Measurements from ENCODE around the gene PPP1R1A.

PPP1R1A gene

GRCh38 chr12:54571193-54572188, 17.0 kb downstream of the PPP1R1A start:
- no peak overlapping the region for H3K4me3 ChIP-seq (ENCODE audit: low read depth, low read length)
- H3K4me1 ChIP-seq (ENCODE audit: control insufficient read depth, insufficient read depth, low read length, unreplicated experiment), result no peaks in the 10 kb centered on the region
- peaks cover 46% of the 10 kb centered on the region for H3K27me3 ChIP-seq (ENCODE audit: insufficient read depth, low read length)
- H3K36me3 ChIP-seq (ENCODE audit: insufficient read depth, low read length), result no peaks in the 10 kb centered on the region
- H3K27ac ChIP-seq (ENCODE audit: low read depth, low read length), result no peak overlapping the region
- no peak overlapping the region for H2AFZ ChIP-seq (ENCODE audit: low read length, unreplicated experiment)
- H3K79me2 ChIP-seq (ENCODE audit: control insufficient read depth, insufficient read depth, low read length, unreplicated experiment), result no peaks in the 10 kb centered on the region

- peaks cover 45% of the 10 kb centered on the region for H3K27me3 ChIP-seq (ENCODE audit: insufficient read depth, low read length)
- H3K36me3 ChIP-seq (ENCODE audit: insufficient read depth, low read length), result no peaks in the 10 kb centered on the region
- H3K27ac ChIP-seq (ENCODE audit: low read depth, low read length), result no peak overlapping the region
- no peak overlapping the region for H2AFZ ChIP-seq (ENCODE audit: low read length, unreplicated experiment)
- no peaks in the 10 kb centered on the region for H3K79me2 ChIP-seq (ENCODE audit: control insufficient read depth, insufficient read depth, low read length, unreplicated experiment)
- H3K4me3 ChIP-seq (ENCODE audit: low read depth, low read length), result no peak overlapping the region
- H3K4me1 ChIP-seq (ENCODE audit: control insufficient read depth, insufficient read depth, low read length, unreplicated experiment), result no peaks in the 10 kb centered on the region
These were observed 18.4 kb downstream of the PPP1R1A start for GRCh38 chr12:54569995-54570528.

GRCh38 chr12:54569072-54569471, 19.4 kb downstream of the PPP1R1A start:
- no peak overlapping the region for H3K4me3 ChIP-seq (ENCODE audit: low read depth, low read length)
- H3K79me2 ChIP-seq (ENCODE audit: control insufficient read depth, insufficient read depth, low read length, unreplicated experiment), result no peaks in the 10 kb centered on the region
- H3K4me1 ChIP-seq (ENCODE audit: control insufficient read depth, insufficient read depth, low read length, unreplicated experiment), result no peaks in the 10 kb centered on the region
- no peak overlapping the region for H3K27ac ChIP-seq (ENCODE audit: low read depth, low read length)
- no peak overlapping the region for H2AFZ ChIP-seq (ENCODE audit: low read length, unreplicated experiment)
- H3K36me3 ChIP-seq (ENCODE audit: insufficient read depth, low read length), result no peaks in the 10 kb centered on the region
- peaks cover 47% of the 10 kb centered on the region for H3K27me3 ChIP-seq (ENCODE audit: insufficient read depth, low read length)

- no peak overlapping the region for H3K4me3 ChIP-seq (ENCODE audit: low read depth, low read length)
- no peak overlapping the region for H2AFZ ChIP-seq (ENCODE audit: low read length, unreplicated experiment)
- H3K36me3 ChIP-seq (ENCODE audit: insufficient read depth, low read length), result no peaks in the 10 kb centered on the region
- H3K27ac ChIP-seq (ENCODE audit: low read depth, low read length), result no peak overlapping the region
- no peaks in the 10 kb centered on the region for H3K4me1 ChIP-seq (ENCODE audit: control insufficient read depth, insufficient read depth, low read length, unreplicated experiment)
- peaks cover 58% of the 10 kb centered on the region for H3K27me3 ChIP-seq (ENCODE audit: insufficient read depth, low read length)
- no peaks in the 10 kb centered on the region for H3K79me2 ChIP-seq (ENCODE audit: control insufficient read depth, insufficient read depth, low read length, unreplicated experiment)
These were observed 21.7 kb downstream of the PPP1R1A start for GRCh38 chr12:54566792-54567191.

- peaks cover 62% of the 10 kb centered on the region for H3K27me3 ChIP-seq (ENCODE audit: insufficient read depth, low read length)
- H3K4me1 ChIP-seq (ENCODE audit: control insufficient read depth, insufficient read depth, low read length, unreplicated experiment), result peaks cover 4% of the 10 kb centered on the region
- H3K36me3 ChIP-seq (ENCODE audit: insufficient read depth, low read length), result no peaks in the 10 kb centered on the region
- H3K4me3 ChIP-seq (ENCODE audit: low read depth, low read length), result no peak overlapping the region
- no peak overlapping the region for H2AFZ ChIP-seq (ENCODE audit: low read length, unreplicated experiment)
- H3K27ac ChIP-seq (ENCODE audit: low read depth, low read length), result no peak overlapping the region
- H3K79me2 ChIP-seq (ENCODE audit: control insufficient read depth, insufficient read depth, low read length, unreplicated experiment), result no peaks in the 10 kb centered on the region
These were observed 22.4 kb downstream of the PPP1R1A start for GRCh38 chr12:54565986-54566544.

GRCh38 chr12:54565310-54565985, 23.0 kb downstream of the PPP1R1A start:
- Histone ChIP-seq H3K79me2 (ENCODE audit: control insufficient read depth, insufficient read depth, low read length, unreplicated experiment) (no peaks in the 10 kb centered on the region), H3K4me3 (ENCODE audit: low read depth, low read length) (no peak overlapping the region), H2AFZ (ENCODE audit: low read length, unreplicated experiment) (no peak overlapping the region), H3K27ac (ENCODE audit: low read depth, low read length) (no peak overlapping the region), H3K36me3 (ENCODE audit: insufficient read depth, low read length) (no peaks in the 10 kb centered on the region), H3K4me1 (ENCODE audit: control insufficient read depth, insufficient read depth, low read length, unreplicated experiment) (peaks cover 4% of the 10 kb centered on the region), H3K27me3 (ENCODE audit: insufficient read depth, low read length) (peaks cover 65% of the 10 kb centered on the region)

GRCh38 chr12:54564768-54565167, 23.7 kb downstream of the PPP1R1A start:
- H3K79me2 ChIP-seq (ENCODE audit: control insufficient read depth, insufficient read depth, low read length, unreplicated experiment), result no peaks in the 10 kb centered on the region
- peaks cover 4% of the 10 kb centered on the region for H3K4me1 ChIP-seq (ENCODE audit: control insufficient read depth, insufficient read depth, low read length, unreplicated experiment)
- H2AFZ ChIP-seq (ENCODE audit: low read length, unreplicated experiment), result no peak overlapping the region
- H3K27ac ChIP-seq (ENCODE audit: low read depth, low read length), result no peak overlapping the region
- no peaks in the 10 kb centered on the region for H3K36me3 ChIP-seq (ENCODE audit: insufficient read depth, low read length)
- H3K27me3 ChIP-seq (ENCODE audit: insufficient read depth, low read length), result peaks cover 65% of the 10 kb centered on the region
- H3K4me3 ChIP-seq (ENCODE audit: low read depth, low read length), result no peak overlapping the region

GRCh38 chr12:54563787-54564186, 24.7 kb downstream of the PPP1R1A start:
- Histone ChIP-seq H3K79me2 (ENCODE audit: control insufficient read depth, insufficient read depth, low read length, unreplicated experiment) (no peaks in the 10 kb centered on the region), H3K4me3 (ENCODE audit: low read depth, low read length) (no peak overlapping the region), H3K4me1 (ENCODE audit: control insufficient read depth, insufficient read depth, low read length, unreplicated experiment) (peaks cover 4% of the 10 kb centered on the region), H2AFZ (ENCODE audit: low read length, unreplicated experiment) (no peak overlapping the region), H3K27me3 (ENCODE audit: insufficient read depth, low read length) (peaks cover 73% of the 10 kb centered on the region), H3K36me3 (ENCODE audit: insufficient read depth, low read length) (no peaks in the 10 kb centered on the region), H3K27ac (ENCODE audit: low read depth, low read length) (no peak overlapping the region)

- Histone ChIP-seq H3K27ac (ENCODE audit: low read depth, low read length) (no peak overlapping the region), H3K36me3 (ENCODE audit: insufficient read depth, low read length) (no peaks in the 10 kb centered on the region)
These were observed 25.6 kb downstream of the PPP1R1A start for GRCh38 chr12:54562750-54563356.

GRCh38 chr12:54561164-54561563, 27.3 kb downstream of the PPP1R1A start:
- Histone ChIP-seq H3K27ac (ENCODE audit: low read depth, low read length) (no peak overlapping the region), H3K27me3 (ENCODE audit: insufficient read depth, low read length) (peaks cover 90% of the 10 kb centered on the region), H3K4me3 (ENCODE audit: low read depth, low read length) (peak overlapping the region; percentile 68), H3K4me1 (ENCODE audit: control insufficient read depth, insufficient read depth, low read length, unreplicated experiment) (peaks cover 4% of the 10 kb centered on the region), H2AFZ (ENCODE audit: low read length, unreplicated experiment) (peak overlapping the region; percentile 54), H3K36me3 (ENCODE audit: insufficient read depth, low read length) (no peaks in the 10 kb centered on the region), H3K79me2 (ENCODE audit: control insufficient read depth, insufficient read depth, low read length, unreplicated experiment) (no peaks in the 10 kb centered on the region)

More at GRCh38 chr12:54562750-54563356, 25.6 kb downstream of the PPP1R1A start:
- H3K79me2 ChIP-seq (ENCODE audit: control insufficient read depth, insufficient read depth, low read length, unreplicated experiment), result no peaks in the 10 kb centered on the region
- peaks cover 4% of the 10 kb centered on the region for H3K4me1 ChIP-seq (ENCODE audit: control insufficient read depth, insufficient read depth, low read length, unreplicated experiment)
- H3K4me3 ChIP-seq (ENCODE audit: low read depth, low read length), result no peak overlapping the region
- peaks cover 82% of the 10 kb centered on the region for H3K27me3 ChIP-seq (ENCODE audit: insufficient read depth, low read length)
- no peak overlapping the region for H2AFZ ChIP-seq (ENCODE audit: low read length, unreplicated experiment)
